Activated naive CD8-positive, alpha-beta T cell treated with anti-CD3 and anti-CD28 coated beads for 36 hours (primary cell): ENCODE results near the gene SPARC. TPM values are rescaled to one million over a fixed set of nuclear protein-coding genes. Genes with fewer than 3 reads are reported as not detected.

Source experiments
- DNase-seq: peaks from one replicate; pipeline ENCODE4 v3.0.0; 2021
- H3K27ac Mint-ChIP-seq: one replicate; pipeline ENCODE4 v1.8.0; 2022; ENCODE audit warnings: mild to moderate bottlenecking, moderate library complexity, mixed read lengths
- H3K27me3 Mint-ChIP-seq: one replicate; pipeline ENCODE4 v1.8.0; 2022; ENCODE audit warnings: mild to moderate bottlenecking, mixed read lengths
- H3K36me3 Mint-ChIP-seq: one replicate; pipeline ENCODE4 v1.8.0; 2021; ENCODE audit warnings: mild to moderate bottlenecking, mixed read lengths
- H3K4me1 Mint-ChIP-seq: one replicate; pipeline ENCODE4 v1.8.0; 2021; ENCODE audit warnings: mixed read lengths
- H3K4me3 Mint-ChIP-seq: one replicate; pipeline ENCODE4 v1.8.0; 2022; ENCODE audit warnings: mild to moderate bottlenecking, moderate library complexity, mixed read lengths
- H3K9me3 Mint-ChIP-seq: one replicate; pipeline ENCODE4 v1.8.0; 2022; ENCODE audit warnings: mixed read lengths
- total RNA-seq, 2 experiments: library from RNA; stranded (reverse); gene quantifications; one replicate each; pipeline ENCODE4 v1.2.3, GENCODE V29; 2021

Gene SPARC
- total RNA-seq, 2 experiments from 2014 or later, result 0.62 to 0.66 TPM

DNA sequence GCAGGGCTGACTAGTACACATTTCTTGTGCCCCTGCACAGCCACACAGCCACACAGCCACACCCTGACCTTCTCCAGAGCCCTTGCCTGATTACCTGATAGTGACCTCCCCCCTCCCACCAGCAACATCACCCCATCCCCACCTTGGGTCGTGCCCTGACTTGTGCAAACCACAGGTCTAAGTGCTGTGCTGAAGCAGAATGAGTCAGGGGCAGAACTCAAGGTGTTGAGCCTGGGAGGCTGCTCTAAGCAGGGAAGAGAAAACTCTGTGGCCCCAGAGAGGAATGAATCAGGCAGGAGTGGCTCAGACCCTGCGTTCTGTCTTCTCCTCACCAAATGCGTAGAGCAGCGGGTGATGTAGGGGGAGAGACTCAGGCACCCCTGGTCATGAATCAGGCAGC lies 71.3 kb downstream of the SPARC start:
- Mint-ChIP-seq H3K27me3 (peaks cover 7% of the 10 kb centered on the region), H3K27ac (no peak overlapping the region), H3K9me3 (no peaks in the 10 kb centered on the region), H3K36me3 (peaks cover 5% of the 10 kb centered on the region), H3K4me3 (no peak overlapping the region), H3K4me1 (peaks cover 45% of the 10 kb centered on the region)
- DNase-seq, result peak; percentile 23

DNA sequence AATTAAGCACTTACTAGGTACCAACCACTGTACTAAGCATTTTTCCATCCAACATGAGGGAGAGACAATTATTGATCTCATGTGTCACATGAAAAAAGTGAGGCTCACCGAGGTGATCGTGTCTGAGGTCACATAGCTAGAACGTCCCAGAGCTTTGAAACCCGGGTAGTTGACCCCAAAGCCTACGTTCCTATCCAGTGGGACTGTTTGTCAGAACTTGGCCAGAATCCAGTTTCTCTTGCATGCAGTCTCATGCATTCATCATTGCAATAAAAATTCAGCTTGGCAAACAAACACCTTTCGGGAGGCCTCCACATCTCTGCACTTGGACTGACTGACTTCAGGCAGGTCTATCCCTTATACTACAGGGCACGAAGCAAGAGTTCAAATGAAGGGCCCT lies 72.2 kb downstream of the SPARC start:
- Mint-ChIP-seq H3K27ac (no peak overlapping the region), H3K9me3 (no peaks in the 10 kb centered on the region), H3K4me1 (peaks cover 45% of the 10 kb centered on the region), H3K36me3 (peaks cover 5% of the 10 kb centered on the region), H3K4me3 (no peak overlapping the region), H3K27me3 (peaks cover 7% of the 10 kb centered on the region)
- DNase-seq, result no peak

DNA sequence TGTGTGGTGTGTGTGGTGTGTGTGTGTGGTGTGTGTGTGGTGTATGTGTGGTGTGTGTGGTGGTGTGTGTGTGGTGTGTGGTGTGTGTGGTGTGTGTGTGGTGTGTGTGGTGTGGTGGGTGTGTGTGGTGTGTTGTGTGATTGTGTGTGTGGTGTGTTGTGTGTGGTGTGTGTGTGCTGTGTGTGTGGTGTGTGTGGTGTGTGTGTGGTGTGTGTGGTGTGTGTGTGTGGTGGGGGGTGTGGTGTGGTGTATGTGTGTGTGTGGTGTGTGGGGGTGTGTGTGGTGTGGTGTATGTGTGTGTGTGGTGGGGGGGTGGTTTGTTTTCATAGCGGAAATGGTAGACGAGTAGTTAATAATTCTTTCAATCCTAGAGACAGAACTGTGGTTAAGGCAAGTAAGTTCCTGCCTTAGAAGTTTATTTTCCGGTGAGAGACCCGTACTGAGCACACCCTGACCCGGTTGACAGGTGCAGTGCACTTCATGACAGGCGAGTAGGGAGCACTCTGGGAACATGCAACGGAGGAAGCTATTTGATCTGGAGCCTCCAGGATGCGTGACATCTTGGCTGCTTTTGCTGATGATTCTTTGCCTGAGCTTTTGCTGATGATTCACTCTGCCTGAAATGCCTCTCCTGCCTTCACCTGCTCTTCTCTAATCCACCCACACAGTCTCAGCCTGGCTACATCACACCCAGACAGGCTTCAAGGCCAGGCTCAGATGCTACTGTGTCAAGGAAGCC lies 73.9 kb downstream of the SPARC start:
- peaks cover 7% of the 10 kb centered on the region for H3K27me3 Mint-ChIP-seq
- peak; percentile 65 for DNase-seq
- H3K4me1 Mint-ChIP-seq, result peaks cover 45% of the 10 kb centered on the region
- H3K4me3 Mint-ChIP-seq, result peak overlapping the region; percentile 53
- no peaks in the 10 kb centered on the region for H3K9me3 Mint-ChIP-seq
- peaks cover 5% of the 10 kb centered on the region for H3K36me3 Mint-ChIP-seq
- peak overlapping the region; percentile 86 for H3K27ac Mint-ChIP-seq

DNA sequence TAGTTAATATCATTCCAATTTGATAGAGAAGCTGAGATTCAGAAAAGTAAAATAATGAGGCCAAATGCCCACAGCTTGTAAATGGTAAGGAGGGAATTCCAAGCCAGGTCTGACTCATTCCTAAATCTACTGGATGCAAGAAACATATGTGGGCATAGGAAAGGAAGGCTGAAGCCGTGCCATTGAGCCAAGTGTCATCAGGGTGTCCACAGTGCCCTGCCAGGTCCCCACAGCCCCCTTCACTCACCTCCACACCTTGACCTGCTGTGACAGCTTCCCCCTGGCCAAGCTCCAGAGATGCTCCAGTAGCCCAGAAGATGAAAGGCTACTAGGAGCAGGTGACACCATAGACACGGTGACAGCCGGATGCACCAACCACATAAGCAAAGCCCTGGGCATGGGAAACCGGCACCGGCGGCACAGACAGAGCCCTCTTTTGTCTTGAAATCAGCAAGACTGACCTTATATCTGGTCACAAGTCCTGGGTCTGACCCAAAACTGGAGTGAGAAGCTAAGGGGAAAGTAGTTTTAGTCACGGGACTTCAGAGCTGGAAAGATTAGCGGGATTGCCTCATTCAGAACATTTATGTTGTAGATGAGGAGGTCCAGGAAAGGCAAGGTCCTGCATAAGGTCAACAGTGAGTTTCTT lies 75.5 kb downstream of the SPARC start:
- H3K27me3 Mint-ChIP-seq, result peaks cover 7% of the 10 kb centered on the region
- no peak overlapping the region for H3K4me3 Mint-ChIP-seq
- peaks cover 45% of the 10 kb centered on the region for H3K4me1 Mint-ChIP-seq
- H3K36me3 Mint-ChIP-seq, result peaks cover 5% of the 10 kb centered on the region
- DNase-seq, result no peak
- no peak overlapping the region for H3K27ac Mint-ChIP-seq
- H3K9me3 Mint-ChIP-seq, result no peaks in the 10 kb centered on the region

Other genes with a start within 250 kb of the SPARC start
- gene SLC36A1, start 239.3 kb downstream of the SPARC start, total RNA-seq, result 1 to 10 TPM; 5.0 to 5.5 TPM
- gene FAT2, start 95.6 kb downstream of the SPARC start, total RNA-seq, result not detected
- 10 to 100 TPM; 97.7 to 98.6 TPM for gene ATOX1, start 71.7 kb upstream of the SPARC start, total RNA-seq
- 100 to 1,000 TPM; 364 to 375 TPM for gene G3BP1, start 85.0 kb upstream of the SPARC start, total RNA-seq
- gene GLRA1, start 237.9 kb upstream of the SPARC start, total RNA-seq, result not detected